ENCODE results near the gene MRPS17. TPM values are rescaled to one million over a fixed set of nuclear protein-coding genes. Genes with fewer than 3 reads are reported as not detected.

The MRPS17 gene
- polyA plus RNA-seq (20.2 to 40.8 TPM (median 30.7 TPM) in 3 replicates), polyA minus RNA-seq (5.7 to 9.4 TPM (median 7.9 TPM) in 3 replicates)
- 16.4 TPM for polyA plus RNA-seq (2011; ENCODE audit: low read depth)
- polyA plus RNA-seq (2011; cell fraction: cytosol; rRNA removed): 17.4 and 32.5 TPM in 2 replicates
- polyA plus RNA-seq (2011; cell fraction: nucleus; rRNA removed): 15.2 and 16.3 TPM in 2 replicates
- polyA plus RNA-seq (2012; ENCODE audit: low replicate concordance): 28.0 and 33.3 TPM in 2 replicates
- polyA minus RNA-seq (2011; cell fraction: cytosol; rRNA and poly(A)+ RNA removed): 8.1 TPM
- 5.3 and 5.5 TPM in 2 replicates for polyA minus RNA-seq (2011; cell fraction: nucleus; rRNA and poly(A)+ RNA removed)

DNA sequence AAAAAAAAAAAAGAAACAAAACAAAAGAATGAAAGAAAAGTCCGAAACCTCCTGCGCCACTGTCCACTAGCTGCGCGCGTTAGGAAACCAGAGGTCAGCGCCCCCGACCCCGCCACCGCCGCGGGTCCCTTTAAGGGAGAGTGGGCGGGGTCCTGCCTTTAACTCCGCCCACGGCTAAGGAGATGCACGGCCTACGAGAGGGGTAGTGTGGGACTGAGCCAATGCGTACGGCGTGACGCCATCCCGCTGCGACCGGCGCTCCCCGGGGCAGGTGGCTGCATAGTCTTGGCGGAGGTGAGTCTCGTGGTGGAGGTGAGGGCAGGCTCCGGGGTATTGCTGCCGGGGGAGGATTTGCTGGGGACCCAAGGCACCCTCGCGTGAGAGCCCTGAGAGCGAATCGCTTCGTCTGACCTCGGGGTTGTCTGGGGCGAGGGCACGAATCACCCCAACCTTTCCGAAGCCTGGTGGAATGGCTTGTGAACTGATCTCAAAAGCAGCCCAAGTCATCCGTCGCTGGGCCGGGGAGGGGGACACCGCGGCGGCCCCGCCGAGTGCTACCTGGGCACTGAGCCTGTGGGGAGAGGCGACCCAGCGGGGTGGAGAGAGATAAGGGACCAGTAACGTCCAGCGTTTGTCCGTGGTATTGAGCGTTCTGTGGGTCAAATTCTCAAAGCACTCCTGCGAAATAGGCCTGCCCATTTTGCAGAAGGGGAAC, at the start of gene MRPS17:
TSS of gene MRPS17 (plus strand) at position 241 of the 715 bp plus-strand sequence. CDS start 1,319 bp downstream, outside the sequence.
- peaks cover 21% of the 10 kb centered on the region for H3K79me2 ChIP-seq (ENCODE audit: control insufficient read depth, insufficient read depth, low read length)
- peak within 1 kb of the TSS; percentile 46 for H3K4me2 ChIP-seq (ENCODE audit: control insufficient read depth, extremely low read depth, insufficient read depth, low read depth, low read length)
- no peaks in the 10 kb centered on the region for H4K20me1 ChIP-seq (ENCODE audit: control insufficient read depth, extremely low read depth, insufficient read depth, low read length)
- FAIRE-seq: peak; percentile 57
- H3K27me3 ChIP-seq (ENCODE audit: control insufficient read depth, extremely low read depth, insufficient read depth, low read length): no peaks in the 10 kb centered on the region
- dilution Hi-C loops (cut with MboI; ENCODE audit: extremely low pct_ligation_motif_present, low sequenced_read_pairs): no loop called here
- peak within 1 kb of the TSS; percentile 91 for H3K27ac ChIP-seq (ENCODE audit: control insufficient read depth, insufficient read depth, low read length)
- H2AFZ ChIP-seq (ENCODE audit: control insufficient read depth, low read length): peak within 1 kb of the TSS; percentile 89
- no peaks in the 10 kb centered on the region for H3K9me1 ChIP-seq (ENCODE audit: control insufficient read depth, extremely low read depth, insufficient read depth, low read length)
- no peak for TF ChIP-seq CTCF (optimal IDR thresholded peaks at IDR 0.05 in 1 of 3, IDR thresholded peaks at IDR 0.05 in 1 of 3, conservative IDR thresholded peaks at IDR 0.05 in 1 of 3; ENCODE audit: extremely low read depth in 1 of 3, insufficient read depth in 2 of 3, low read length in 3 of 3)
- no peak for TF ChIP-seq EZH2 (IDR thresholded peaks at IDR 0.05; ENCODE audit: low read length)
- peak; percentile 32 for DNase-seq (ENCODE audit: low read depth, low spot score)
- H3K4me3 ChIP-seq (ENCODE audit: control insufficient read depth in 2 of 3, extremely low read depth in 1 of 3, insufficient read depth in 2 of 3, low read depth in 1 of 3, low read length in 3 of 3): peak within 1 kb of the TSS; percentile 78 to 99 (median 99)
- no peaks in the 10 kb centered on the region for H3K4me1 ChIP-seq (ENCODE audit: control insufficient read depth, extremely low read depth, insufficient read depth, low read length)
- H3K9me3 ChIP-seq (ENCODE audit: control insufficient read depth, low read depth, low read length): no peaks in the 10 kb centered on the region
- peaks cover 12 to 14% of the 10 kb centered on the region in 2 experiments for H3K36me3 ChIP-seq (ENCODE audit: control insufficient read depth in 2 of 2, extremely low read depth in 1 of 2, insufficient read depth in 2 of 2, low read length in 2 of 2)
- H3K9ac ChIP-seq (ENCODE audit: control insufficient read depth, extremely low read depth, insufficient read depth, low read length): peak within 1 kb of the TSS; percentile 98

DNA sequence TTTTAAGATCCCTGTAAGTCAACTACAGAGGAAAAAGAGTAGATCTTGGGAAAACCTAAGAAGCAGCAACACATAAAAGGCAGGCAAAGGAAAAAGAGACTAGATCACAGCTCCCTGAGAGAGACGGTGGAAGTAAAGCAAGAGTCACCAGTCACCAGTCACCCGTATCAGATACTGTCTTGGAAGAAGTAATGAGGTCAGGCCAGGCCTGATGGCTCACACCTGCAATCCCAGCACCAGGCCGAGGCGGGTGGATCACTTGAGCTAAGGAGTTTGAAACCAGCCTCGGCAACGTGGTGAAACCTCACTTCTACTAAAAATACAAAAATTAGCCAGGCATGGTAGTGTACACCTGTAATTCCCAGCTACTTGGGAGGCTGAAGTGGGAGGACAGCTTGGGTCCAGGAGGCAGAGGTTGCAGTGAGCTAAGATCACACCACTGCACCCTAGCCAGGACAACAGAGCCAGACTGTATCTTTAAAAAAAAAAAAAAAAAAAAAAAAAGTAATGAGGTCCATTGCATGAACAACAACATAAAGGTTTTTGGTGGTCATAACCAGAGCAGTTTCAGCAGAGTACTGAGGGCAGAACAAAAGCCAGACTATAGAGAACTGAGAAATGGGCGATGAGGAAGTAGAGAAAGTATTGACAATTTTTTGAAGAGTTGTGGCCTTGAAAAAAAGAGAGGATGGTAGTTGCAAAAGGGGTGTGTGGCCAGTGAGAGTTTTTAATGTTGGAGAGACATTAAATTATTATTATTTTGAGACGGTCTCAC, 47.5 kb upstream of the MRPS17 start:
- no peak overlapping the region for H3K4me2 ChIP-seq (ENCODE audit: control insufficient read depth, extremely low read depth, insufficient read depth, low read depth, low read length)
- no peaks in the 10 kb centered on the region for H3K36me3 ChIP-seq (ENCODE audit: control insufficient read depth in 2 of 2, extremely low read depth in 1 of 2, insufficient read depth in 2 of 2, low read length in 2 of 2)
- no peaks in the 10 kb centered on the region for H3K4me1 ChIP-seq (ENCODE audit: control insufficient read depth, extremely low read depth, insufficient read depth, low read length)
- H3K9me3 ChIP-seq (ENCODE audit: control insufficient read depth, low read depth, low read length): no peaks in the 10 kb centered on the region
- no peaks in the 10 kb centered on the region for H3K27me3 ChIP-seq (ENCODE audit: control insufficient read depth, extremely low read depth, insufficient read depth, low read length)
- no peak overlapping the region for H2AFZ ChIP-seq (ENCODE audit: control insufficient read depth, low read length)
- H3K27ac ChIP-seq (ENCODE audit: control insufficient read depth, insufficient read depth, low read length): no peak overlapping the region
- no peak overlapping the region for H3K9ac ChIP-seq (ENCODE audit: control insufficient read depth, extremely low read depth, insufficient read depth, low read length)
- H3K4me3 ChIP-seq (ENCODE audit: control insufficient read depth in 2 of 3, extremely low read depth in 1 of 3, insufficient read depth in 2 of 3, low read depth in 1 of 3, low read length in 3 of 3): no peak overlapping the region
- dilution Hi-C loops (cut with MboI; ENCODE audit: extremely low pct_ligation_motif_present, low sequenced_read_pairs): no loop called here
- H3K9me1 ChIP-seq (ENCODE audit: control insufficient read depth, extremely low read depth, insufficient read depth, low read length): no peaks in the 10 kb centered on the region
- no peaks in the 10 kb centered on the region for H3K79me2 ChIP-seq (ENCODE audit: control insufficient read depth, insufficient read depth, low read length)
- DNase-seq (ENCODE audit: low read depth, low spot score) (no peak), FAIRE-seq (no peak)
- H4K20me1 ChIP-seq (ENCODE audit: control insufficient read depth, extremely low read depth, insufficient read depth, low read length): no peaks in the 10 kb centered on the region
- no peak for TF ChIP-seq EZH2 (IDR thresholded peaks at IDR 0.05; ENCODE audit: low read length)
- TF ChIP-seq CTCF (optimal IDR thresholded peaks at IDR 0.05 in 1 of 3, IDR thresholded peaks at IDR 0.05 in 1 of 3, conservative IDR thresholded peaks at IDR 0.05 in 1 of 3; ENCODE audit: extremely low read depth in 1 of 3, insufficient read depth in 2 of 3, low read length in 3 of 3): no peak
